ENCODE results near the gene CRX. TPM values are rescaled to one million over a fixed set of nuclear protein-coding genes. Genes with fewer than 3 reads are reported as not detected.
A peak's percentile ranks its signal among the peaks of the same experiment; 100 is the strongest.
"Not testable (repeated sequence)": the region's sequence is repeated elsewhere in the genome, so short reads cannot be mapped to it uniquely, and the experiment has no call there.

CRX gene
- not detected for polyA plus RNA-seq (2013, experiment 1 of 2)
- 0.04 TPM for polyA plus RNA-seq (2013, experiment 2 of 2)

DNA sequence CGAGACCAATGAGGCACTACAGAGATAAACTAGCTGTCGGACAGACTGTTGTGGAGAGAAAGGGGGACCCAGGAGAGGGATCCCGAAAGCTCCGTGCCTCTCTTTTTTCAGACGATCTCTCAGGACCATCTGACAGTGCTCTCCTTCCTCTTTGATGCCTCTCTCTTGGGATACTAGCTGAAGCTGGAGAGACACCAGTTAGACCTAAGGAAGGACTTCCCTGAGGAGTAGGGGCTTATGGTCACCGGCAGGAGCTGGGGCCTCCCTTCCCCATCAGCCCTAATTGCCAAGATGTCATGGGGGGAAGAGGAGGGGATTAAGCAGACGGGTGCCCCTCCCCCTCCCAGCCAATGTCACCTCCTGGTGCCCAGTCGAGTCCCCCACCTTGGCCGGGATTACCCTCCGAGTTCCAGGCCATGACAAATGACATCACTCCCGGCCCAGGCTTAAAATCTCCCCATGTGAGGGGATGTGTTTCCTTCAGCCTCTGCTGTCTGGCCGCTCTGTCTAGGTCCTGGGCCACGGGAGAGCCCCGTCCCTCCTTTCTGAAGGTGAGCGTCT is at the start of gene CRX:
Gene CRX (plus strand): TSS at position 478 of the 561 bp plus-strand sequence. CDS start 12,507 bp downstream, outside the sequence.
- no peak within 1 kb of the TSS for H4K5ac ChIP-seq (ENCODE audit: low read length)
- H3K79me2 ChIP-seq (ENCODE audit: control insufficient read depth, insufficient read depth, low read length), result no peaks in the 10 kb centered on the region
- no peak within 1 kb of the TSS for H2BK5ac ChIP-seq (ENCODE audit: low read length)
- H3K18ac ChIP-seq (ENCODE audit: low read length), result no peak within 1 kb of the TSS
- no peaks in the 10 kb centered on the region for H3K36me3 ChIP-seq (ENCODE audit: control insufficient read depth, insufficient read depth, low read length)
- no peak within 1 kb of the TSS for H3K4ac ChIP-seq (ENCODE audit: low read depth, low read length)
- peaks cover 3% of the 10 kb centered on the region for H3K4me1 ChIP-seq (ENCODE audit: control insufficient read depth, low read depth, low read length)
- H3K4me3 ChIP-seq (ENCODE audit: low read length), result no peak within 1 kb of the TSS
- H4K8ac ChIP-seq (ENCODE audit: low read depth, low read length), result no peak within 1 kb of the TSS
- no peak within 1 kb of the TSS for H2AK5ac ChIP-seq (ENCODE audit: low read length)
- H2BK120ac ChIP-seq (ENCODE audit: low read depth, low read length), result no peak within 1 kb of the TSS
- H3K23ac ChIP-seq (ENCODE audit: low read length), result no peak within 1 kb of the TSS
- no peak within 1 kb of the TSS for H2BK15ac ChIP-seq (replicated peaks; ENCODE audit: low read depth)
- no peaks in the 10 kb centered on the region for H3K79me1 ChIP-seq (ENCODE audit: low read length)
- peak; percentile 47 for DNase-seq
- no peak within 1 kb of the TSS for H3K4me2 ChIP-seq (ENCODE audit: low read length)
- no CpG with 5 or more reads among the region's 15 CpGs for WGBS (ENCODE audit: extremely low coverage, insufficient coverage, low lambda C conversion rate)
- no peaks in the 10 kb centered on the region for H3K27me3 ChIP-seq (ENCODE audit: insufficient read depth, low read length, poor library complexity)
- H3K9ac ChIP-seq (ENCODE audit: low read length), result no peak within 1 kb of the TSS
- peak within 1 kb of the TSS; percentile 27 for H3K56ac ChIP-seq (ENCODE audit: low read length)
- no peak within 1 kb of the TSS for H3K27ac ChIP-seq (ENCODE audit: low read depth, low read length)

DNA sequence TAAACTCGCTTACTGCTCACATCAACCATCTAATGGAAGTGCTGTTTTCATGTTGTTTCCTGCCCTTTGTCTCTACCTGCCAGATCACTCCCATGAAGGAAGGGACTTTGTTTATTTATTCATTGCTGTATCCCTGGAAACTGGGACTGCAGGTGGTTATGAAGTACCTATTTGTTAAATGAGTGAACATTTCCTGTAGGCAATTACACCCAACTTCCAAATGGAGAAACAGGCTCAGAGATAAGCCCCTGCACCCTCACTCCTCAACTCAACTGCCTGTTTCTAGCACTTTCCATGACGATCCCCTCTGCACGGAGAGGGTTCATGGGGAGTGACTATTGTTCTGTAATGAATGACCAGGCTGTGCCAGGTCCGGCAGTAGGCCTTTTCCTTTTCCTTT is 45.2 kb upstream of the CRX start:
- Histone ChIP-seq H2BK15ac (replicated peaks; ENCODE audit: low read depth) (no peak overlapping the region), H3K23ac (ENCODE audit: low read length) (no peak overlapping the region), H3K79me1 (ENCODE audit: low read length) (peaks cover 16% of the 10 kb centered on the region), H3K79me2 (ENCODE audit: control insufficient read depth, insufficient read depth, low read length) (peaks cover 30% of the 10 kb centered on the region), H3K27me3 (ENCODE audit: insufficient read depth, low read length, poor library complexity) (no peaks in the 10 kb centered on the region), H2BK120ac (ENCODE audit: low read depth, low read length) (no peak overlapping the region), H4K8ac (ENCODE audit: low read depth, low read length) (no peak overlapping the region), H3K18ac (ENCODE audit: low read length) (no peak overlapping the region), H4K5ac (ENCODE audit: low read length) (no peak overlapping the region), H2BK5ac (ENCODE audit: low read length) (no peak overlapping the region), H3K4me1 (ENCODE audit: control insufficient read depth, low read depth, low read length) (no peaks in the 10 kb centered on the region), H3K56ac (ENCODE audit: low read length) (no peak overlapping the region), H3K9ac (ENCODE audit: low read length) (no peak overlapping the region), H3K4ac (ENCODE audit: low read depth, low read length) (no peak overlapping the region), H3K4me3 (ENCODE audit: low read length) (no peak overlapping the region), H2AK5ac (ENCODE audit: low read length) (no peak overlapping the region), H3K36me3 (ENCODE audit: control insufficient read depth, insufficient read depth, low read length) (peaks cover 9% of the 10 kb centered on the region), H3K4me2 (ENCODE audit: low read length) (no peak overlapping the region), H3K27ac (ENCODE audit: low read depth, low read length) (no peak overlapping the region)
- peak; percentile 82 for DNase-seq
- no CpG with 5 or more reads among the region's 4 CpGs for WGBS (ENCODE audit: extremely low coverage, insufficient coverage, low lambda C conversion rate)

GRCh38 chr19:47777245-47778048 is 44.3 kb upstream of the CRX start:
- Histone ChIP-seq H3K9ac (ENCODE audit: low read length) (peak overlapping the region; percentile 99), H3K36me3 (ENCODE audit: control insufficient read depth, insufficient read depth, low read length) (peaks cover 11% of the 10 kb centered on the region), H3K4ac (ENCODE audit: low read depth, low read length) (peak overlapping the region; percentile 49), H3K79me2 (ENCODE audit: control insufficient read depth, insufficient read depth, low read length) (peaks cover 32% of the 10 kb centered on the region), H3K79me1 (ENCODE audit: low read length) (peaks cover 17% of the 10 kb centered on the region), H3K18ac (ENCODE audit: low read length) (peak overlapping the region; percentile 2), H3K56ac (ENCODE audit: low read length) (peak overlapping the region; percentile 100)
- H3K4me3 ChIP-seq (ENCODE audit: low read length); H2AK5ac ChIP-seq (ENCODE audit: low read length); H4K5ac ChIP-seq (ENCODE audit: low read length); H2BK15ac ChIP-seq (replicated peaks; ENCODE audit: low read depth); H4K8ac ChIP-seq (ENCODE audit: low read depth, low read length); H3K4me2 ChIP-seq (ENCODE audit: low read length); H2BK120ac ChIP-seq (ENCODE audit: low read depth, low read length); H3K4me1 ChIP-seq (ENCODE audit: control insufficient read depth, low read depth, low read length); H3K27me3 ChIP-seq (ENCODE audit: insufficient read depth, low read length, poor library complexity); H3K23ac ChIP-seq (ENCODE audit: low read length); H2BK5ac ChIP-seq (ENCODE audit: low read length); DNase-seq; H3K27ac ChIP-seq (ENCODE audit: low read depth, low read length): not testable (repeated sequence)
- no CpG with 5 or more reads among the region's 23 CpGs for WGBS (ENCODE audit: extremely low coverage, insufficient coverage, low lambda C conversion rate)

DNA sequence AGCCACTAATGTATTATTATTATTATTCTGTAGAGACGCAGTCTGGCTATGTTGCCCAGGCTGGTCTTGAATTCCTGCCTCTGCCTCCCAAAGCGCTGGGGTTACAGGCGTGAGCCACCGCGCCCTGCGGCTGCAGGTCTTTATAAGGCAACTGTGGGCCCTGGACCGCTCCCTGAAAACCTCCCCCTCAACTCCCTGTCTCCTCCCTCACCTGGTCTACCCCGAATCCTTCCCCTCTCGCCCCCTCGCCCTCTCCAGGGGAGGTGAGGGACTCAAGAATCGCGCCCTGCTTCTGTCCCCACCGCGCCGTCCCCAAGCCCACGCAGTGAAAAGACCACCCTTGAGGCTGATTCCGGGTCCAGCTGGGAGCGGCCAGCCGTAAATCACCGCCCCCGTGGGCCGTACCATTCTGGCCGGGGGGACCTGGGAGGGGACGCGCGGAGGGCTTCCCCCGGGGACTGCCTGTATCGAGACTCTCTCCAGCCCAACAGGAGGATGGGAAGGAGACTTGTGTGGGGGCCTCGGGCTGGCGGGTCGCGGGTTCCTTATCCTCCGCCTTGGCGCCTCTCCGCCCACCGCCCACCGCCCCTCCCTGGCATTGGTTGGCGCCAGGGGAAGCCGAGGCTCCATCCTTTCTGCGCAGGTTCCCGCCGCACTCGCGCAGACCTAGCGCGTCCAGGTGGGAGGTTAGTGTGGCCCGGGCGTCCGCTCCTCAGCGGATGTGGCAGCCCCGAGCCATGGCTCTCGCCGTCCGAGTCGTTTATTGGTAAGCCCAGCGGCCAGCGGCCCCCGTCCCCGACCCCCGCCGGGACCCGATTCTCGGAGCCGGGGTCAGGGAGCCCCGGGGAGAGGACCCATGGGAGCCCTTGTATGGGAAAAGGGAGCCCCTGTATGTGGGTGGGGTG is 43.4 kb upstream of the CRX start, which contains the start of gene SELENOW:
Gene SELENOW (plus strand): TSS at position 655 of the 905 bp plus-strand sequence. CDS start 83 bp downstream, at position 738.
- Histone ChIP-seq H3K79me1 (ENCODE audit: low read length) (peaks cover 17% of the 10 kb centered on the region), H3K27ac (ENCODE audit: low read depth, low read length) (peak within 1 kb of the TSS; percentile 73), H3K79me2 (ENCODE audit: control insufficient read depth, insufficient read depth, low read length) (peaks cover 32% of the 10 kb centered on the region), H4K5ac (ENCODE audit: low read length) (no peak within 1 kb of the TSS), H3K23ac (ENCODE audit: low read length) (no peak within 1 kb of the TSS), H3K36me3 (ENCODE audit: control insufficient read depth, insufficient read depth, low read length) (peaks cover 11% of the 10 kb centered on the region), H3K4me2 (ENCODE audit: low read length) (peak within 1 kb of the TSS; percentile 95), H3K56ac (ENCODE audit: low read length) (peak within 1 kb of the TSS; percentile 100), H3K4me3 (ENCODE audit: low read length) (peak within 1 kb of the TSS; percentile 96), H3K18ac (ENCODE audit: low read length) (peak within 1 kb of the TSS; percentile 86), H4K8ac (ENCODE audit: low read depth, low read length) (no peak within 1 kb of the TSS), H2BK120ac (ENCODE audit: low read depth, low read length) (peak within 1 kb of the TSS; percentile 14), H2BK15ac (replicated peaks; ENCODE audit: low read depth) (no peak within 1 kb of the TSS), H3K9ac (ENCODE audit: low read length) (peak within 1 kb of the TSS; percentile 99), H3K4ac (ENCODE audit: low read depth, low read length) (peak within 1 kb of the TSS; percentile 90), H2AK5ac (ENCODE audit: low read length) (peak within 1 kb of the TSS; percentile 32), H2BK5ac (ENCODE audit: low read length) (peak within 1 kb of the TSS; percentile 96), H3K27me3 (ENCODE audit: insufficient read depth, low read length, poor library complexity) (no peaks in the 10 kb centered on the region), H3K4me1 (ENCODE audit: control insufficient read depth, low read depth, low read length) (no peaks in the 10 kb centered on the region)
- peak; percentile 92 for DNase-seq
- no CpG with 5 or more reads among the region's 65 CpGs for WGBS (ENCODE audit: extremely low coverage, insufficient coverage, low lambda C conversion rate)

DNA sequence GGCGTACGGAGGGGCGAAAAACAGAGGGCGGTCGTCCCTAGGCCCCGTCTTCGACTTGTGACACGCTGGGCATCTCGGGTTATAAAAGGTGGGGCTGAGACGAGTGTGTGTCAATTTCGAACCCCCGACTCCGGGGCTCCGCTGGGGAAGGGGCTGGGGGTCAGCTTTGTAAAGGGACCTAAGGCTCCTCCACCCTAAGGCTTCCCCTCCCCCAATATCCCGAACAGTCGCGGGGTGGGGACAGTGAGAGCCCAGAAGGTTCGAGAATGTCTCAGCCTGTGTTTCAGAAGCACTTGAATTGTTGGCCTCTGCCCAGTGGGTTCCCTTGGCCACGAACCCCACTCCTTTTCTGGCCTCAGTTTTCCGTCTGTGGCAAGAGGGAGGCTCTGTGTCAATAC is 42.8 kb upstream of the CRX start:
- Histone ChIP-seq H3K4ac (ENCODE audit: low read depth, low read length) (peak overlapping the region; percentile 90), H3K4me1 (ENCODE audit: control insufficient read depth, low read depth, low read length) (no peaks in the 10 kb centered on the region), H3K27me3 (ENCODE audit: insufficient read depth, low read length, poor library complexity) (no peaks in the 10 kb centered on the region), H3K18ac (ENCODE audit: low read length) (peak overlapping the region; percentile 86), H3K56ac (ENCODE audit: low read length) (peak overlapping the region; percentile 100), H3K79me1 (ENCODE audit: low read length) (peaks cover 19% of the 10 kb centered on the region), H4K8ac (ENCODE audit: low read depth, low read length) (no peak overlapping the region), H3K79me2 (ENCODE audit: control insufficient read depth, insufficient read depth, low read length) (peaks cover 32% of the 10 kb centered on the region), H2AK5ac (ENCODE audit: low read length) (peak overlapping the region; percentile 32), H3K4me2 (ENCODE audit: low read length) (peak overlapping the region; percentile 95), H4K5ac (ENCODE audit: low read length) (no peak overlapping the region), H3K9ac (ENCODE audit: low read length) (peak overlapping the region; percentile 99), H3K27ac (ENCODE audit: low read depth, low read length) (peak overlapping the region; percentile 57), H3K36me3 (ENCODE audit: control insufficient read depth, insufficient read depth, low read length) (peaks cover 14% of the 10 kb centered on the region), H3K4me3 (ENCODE audit: low read length) (peak overlapping the region; percentile 96), H2BK15ac (replicated peaks; ENCODE audit: low read depth) (no peak overlapping the region), H2BK5ac (ENCODE audit: low read length) (peak overlapping the region; percentile 41), H2BK120ac (ENCODE audit: low read depth, low read length) (peak overlapping the region; percentile 14), H3K23ac (ENCODE audit: low read length) (no peak overlapping the region)
- WGBS (ENCODE audit: extremely low coverage, insufficient coverage, low lambda C conversion rate), result no CpG with 5 or more reads among the region's 20 CpGs
- DNase-seq, result no peak
